ENCODE data around the gene OR1J2.
"Not testable (repeated sequence)": the region's sequence is repeated elsewhere in the genome, so short reads cannot be mapped to it uniquely, and the experiment has no call there.

OR1J2 gene

DNA sequence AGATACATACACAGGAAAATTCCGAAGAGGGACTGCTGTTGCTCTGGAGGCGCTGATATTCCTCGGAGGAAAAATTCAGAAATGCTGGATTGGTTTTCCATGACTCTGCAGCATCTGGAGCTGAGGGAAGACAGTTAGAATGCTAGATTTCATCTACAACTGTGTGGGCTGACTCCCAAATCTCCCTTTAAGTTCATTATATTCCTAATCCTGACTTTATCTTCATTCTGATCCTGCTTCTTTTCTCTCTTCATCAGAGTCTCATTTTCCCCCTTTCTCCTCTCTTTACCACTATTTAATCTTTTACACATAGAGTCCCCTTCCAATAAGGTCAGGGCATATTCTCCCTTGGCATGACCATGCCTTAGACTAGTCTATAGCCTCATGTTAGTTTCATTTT lies 16.6 kb downstream of the OR1J2 start, which contains the start of gene OR1N1:
Gene OR1N1, minus strand, starts transcription at position 101 of the 400 bp plus-strand sequence. Its CDS starts 0 bp downstream, at position 101.
- H3K4me3 ChIP-seq (ENCODE audit: low read depth, low read length, poor library complexity, severe bottlenecking): no peak within 1 kb of the TSS
- H3K4me1 ChIP-seq (ENCODE audit: insufficient read depth, low read length, severe bottlenecking): no peaks in the 10 kb centered on the region
- no peaks in the 10 kb centered on the region for H3K27me3 ChIP-seq (ENCODE audit: insufficient read depth, low read length)
- no peak within 1 kb of the TSS for H3K27ac ChIP-seq (ENCODE audit: low read depth, low read length, poor library complexity, severe bottlenecking)
- no peak within 1 kb of the TSS for H3K9ac ChIP-seq (ENCODE audit: low read length)
- TF ChIP-seq CTCF (IDR thresholded peaks at IDR 0.05; ENCODE audit: low read length): no peak
- no peak within 1 kb of the TSS for H2AFZ ChIP-seq (ENCODE audit: low read length)
- no peaks in the 10 kb centered on the region for H3K36me3 ChIP-seq (ENCODE audit: insufficient read depth, low read length)
- H4K20me1 ChIP-seq (ENCODE audit: insufficient read depth, low read length): no peaks in the 10 kb centered on the region
- H3F3A ChIP-seq (ENCODE audit: insufficient read depth, low read length): no peaks in the 10 kb centered on the region
- no peaks in the 10 kb centered on the region for H3K9me2 ChIP-seq (ENCODE audit: low read depth, low read length)
- no peaks in the 10 kb centered on the region for H3K79me2 ChIP-seq (ENCODE audit: insufficient read depth, low read length)
- H3K4me2 ChIP-seq (ENCODE audit: low read length): no peak within 1 kb of the TSS
- H3K9me3 ChIP-seq (ENCODE audit: low read length): no peaks in the 10 kb centered on the region

GRCh38 chr9:122531157-122531556 lies 20.6 kb downstream of the OR1J2 start:
- not testable (repeated sequence) for H3K4me2 ChIP-seq (ENCODE audit: low read length); H3K9me3 ChIP-seq (ENCODE audit: low read length)

DNA sequence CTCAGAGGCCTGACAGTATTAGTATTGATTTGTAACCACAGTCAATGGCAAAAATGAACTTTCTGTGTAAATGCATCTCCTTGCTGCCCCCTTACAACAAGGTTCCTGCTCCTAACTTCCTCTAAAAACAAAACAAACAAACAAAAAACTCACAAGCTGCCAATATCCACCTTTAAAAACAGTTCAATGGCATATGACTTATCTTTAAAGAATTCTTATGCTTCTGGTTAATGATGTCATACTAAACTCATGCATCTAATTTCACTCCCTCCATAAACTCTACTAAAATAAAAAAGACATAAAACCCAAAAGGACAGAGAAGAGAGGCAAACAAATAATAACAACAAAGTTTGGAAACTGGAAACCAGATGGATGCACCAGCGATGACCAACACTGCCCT lies 25.5 kb downstream of the OR1J2 start:
- no peaks in the 10 kb centered on the region for H3F3A ChIP-seq (ENCODE audit: insufficient read depth, low read length)
- TF ChIP-seq CTCF (IDR thresholded peaks at IDR 0.05; ENCODE audit: low read length) (no peak), EZH2 (IDR thresholded peaks at IDR 0.05; ENCODE audit: borderline replicate concordance, low read length) (no peak)

More at GRCh38 chr9:122531157-122531556, 20.6 kb downstream of the OR1J2 start:
- H3K4me1 ChIP-seq (ENCODE audit: insufficient read depth, low read length, severe bottlenecking); H3K9ac ChIP-seq (ENCODE audit: low read length); H3K27me3 ChIP-seq (ENCODE audit: insufficient read depth, low read length); H3K36me3 ChIP-seq (ENCODE audit: insufficient read depth, low read length); H3K9me2 ChIP-seq (ENCODE audit: low read depth, low read length); H3K27ac ChIP-seq (ENCODE audit: low read depth, low read length, poor library complexity, severe bottlenecking); H3F3A ChIP-seq (ENCODE audit: insufficient read depth, low read length); H4K20me1 ChIP-seq (ENCODE audit: insufficient read depth, low read length); H2AFZ ChIP-seq (ENCODE audit: low read length); H3K4me3 ChIP-seq (ENCODE audit: low read depth, low read length, poor library complexity, severe bottlenecking); H3K79me2 ChIP-seq (ENCODE audit: insufficient read depth, low read length): not testable (repeated sequence)

GRCh38 chr9:122537066-122537465 lies 26.5 kb downstream of the OR1J2 start:
- not testable (repeated sequence) for H3K9me2 ChIP-seq (ENCODE audit: low read depth, low read length); H3K79me2 ChIP-seq (ENCODE audit: insufficient read depth, low read length); H3K4me1 ChIP-seq (ENCODE audit: insufficient read depth, low read length, severe bottlenecking); H3F3A ChIP-seq (ENCODE audit: insufficient read depth, low read length); H3K4me2 ChIP-seq (ENCODE audit: low read length); H3K9ac ChIP-seq (ENCODE audit: low read length); H4K20me1 ChIP-seq (ENCODE audit: insufficient read depth, low read length); H3K36me3 ChIP-seq (ENCODE audit: insufficient read depth, low read length); H3K4me3 ChIP-seq (ENCODE audit: low read depth, low read length, poor library complexity, severe bottlenecking); H3K27ac ChIP-seq (ENCODE audit: low read depth, low read length, poor library complexity, severe bottlenecking); H3K27me3 ChIP-seq (ENCODE audit: insufficient read depth, low read length); H3K9me3 ChIP-seq (ENCODE audit: low read length); H2AFZ ChIP-seq (ENCODE audit: low read length)

More for the DNA sequence above, 25.5 kb downstream of the OR1J2 start:
- no peaks in the 10 kb centered on the region for H3K9me2 ChIP-seq (ENCODE audit: low read depth, low read length)
- no peak overlapping the region for H3K4me2 ChIP-seq (ENCODE audit: low read length)
- no peaks in the 10 kb centered on the region for H4K20me1 ChIP-seq (ENCODE audit: insufficient read depth, low read length)
- H3K27ac ChIP-seq (ENCODE audit: low read depth, low read length, poor library complexity, severe bottlenecking): no peak overlapping the region
- no peaks in the 10 kb centered on the region for H3K79me2 ChIP-seq (ENCODE audit: insufficient read depth, low read length)
- no peaks in the 10 kb centered on the region for H3K9me3 ChIP-seq (ENCODE audit: low read length)
- H3K4me1 ChIP-seq (ENCODE audit: insufficient read depth, low read length, severe bottlenecking): no peaks in the 10 kb centered on the region
- H3K9ac ChIP-seq (ENCODE audit: low read length): no peak overlapping the region
- H3K27me3 ChIP-seq (ENCODE audit: insufficient read depth, low read length): no peaks in the 10 kb centered on the region
- H2AFZ ChIP-seq (ENCODE audit: low read length): no peak overlapping the region
- H3K36me3 ChIP-seq (ENCODE audit: insufficient read depth, low read length): no peaks in the 10 kb centered on the region
- no peak overlapping the region for H3K4me3 ChIP-seq (ENCODE audit: low read depth, low read length, poor library complexity, severe bottlenecking)

All from OCI-LY1 (cell line).